ENCODE measurements around the gene CCDC3. TPM values are rescaled to one million over a fixed set of nuclear protein-coding genes. Genes with fewer than 3 reads are reported as not detected.

Gene CCDC3
- total RNA-seq, 4 donors from 2014 or later = 6.1 to 57.4 (median 21.6) TPM

DNA sequence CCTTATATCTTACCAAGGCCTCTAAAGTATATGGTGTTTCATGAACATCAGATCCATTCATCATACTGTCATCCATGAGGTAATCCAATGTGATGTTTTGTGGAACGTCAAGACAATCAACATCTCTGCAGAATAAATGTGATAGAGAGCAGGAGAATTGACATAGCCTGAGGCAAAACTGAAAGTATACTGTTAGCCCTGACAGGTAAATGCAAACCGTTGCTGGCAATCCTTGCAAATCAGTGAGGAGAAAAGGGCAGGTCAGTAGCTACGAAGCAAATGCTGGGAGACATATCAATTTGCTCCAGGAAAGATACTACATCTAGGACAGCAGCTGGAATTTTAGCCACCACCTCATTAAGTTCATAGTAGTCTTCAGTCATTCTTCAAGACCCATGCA is 4.5 kb upstream of the CCDC3 start:
- intact Hi-C loops (cut with DNase I; ENCODE audit: low total_unique reads) (no loop called here), in situ Hi-C loops (cut with MboI; ENCODE audit: low sequenced_read_pairs in 4 of 4) (no loop called here)
- Histone ChIP-seq H3K36me3 (no peaks in the 10 kb centered on the region), H3K4me3 (no peak overlapping the region), H3K4me1 (no peaks in the 10 kb centered on the region), H3K27me3 (peaks cover 0 to 2% (median 0%) of the 10 kb centered on the region in 3 donors), H3K27ac (no peak overlapping the region), H3K9me3 (no peaks in the 10 kb centered on the region)
- no peak for TF ChIP-seq POLR2A (IDR thresholded peaks at IDR 0.05)
- TF ChIP-seq, protein P1, sequence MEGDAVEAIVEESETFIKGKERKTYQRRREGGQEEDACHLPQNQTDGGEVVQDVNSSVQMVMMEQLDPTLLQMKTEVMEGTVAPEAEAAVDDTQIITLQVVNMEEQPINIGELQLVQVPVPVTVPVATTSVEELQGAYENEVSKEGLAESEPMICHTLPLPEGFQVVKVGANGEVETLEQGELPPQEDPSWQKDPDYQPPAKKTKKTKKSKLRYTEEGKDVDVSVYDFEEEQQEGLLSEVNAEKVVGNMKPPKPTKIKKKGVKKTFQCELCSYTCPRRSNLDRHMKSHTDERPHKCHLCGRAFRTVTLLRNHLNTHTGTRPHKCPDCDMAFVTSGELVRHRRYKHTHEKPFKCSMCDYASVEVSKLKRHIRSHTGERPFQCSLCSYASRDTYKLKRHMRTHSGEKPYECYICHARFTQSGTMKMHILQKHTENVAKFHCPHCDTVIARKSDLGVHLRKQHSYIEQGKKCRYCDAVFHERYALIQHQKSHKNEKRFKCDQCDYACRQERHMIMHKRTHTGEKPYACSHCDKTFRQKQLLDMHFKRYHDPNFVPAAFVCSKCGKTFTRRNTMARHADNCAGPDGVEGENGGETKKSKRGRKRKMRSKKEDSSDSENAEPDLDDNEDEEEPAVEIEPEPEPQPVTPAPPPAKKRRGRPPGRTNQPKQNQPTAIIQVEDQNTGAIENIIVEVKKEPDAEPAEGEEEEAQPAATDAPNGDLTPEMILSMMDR (IDR thresholded peaks at IDR 0.05 in 4 of 5, conservative IDR thresholded peaks at IDR 0.05 in 1 of 5) = no peak
- DNase-seq (no peak), ATAC-seq (no peak)

DNA sequence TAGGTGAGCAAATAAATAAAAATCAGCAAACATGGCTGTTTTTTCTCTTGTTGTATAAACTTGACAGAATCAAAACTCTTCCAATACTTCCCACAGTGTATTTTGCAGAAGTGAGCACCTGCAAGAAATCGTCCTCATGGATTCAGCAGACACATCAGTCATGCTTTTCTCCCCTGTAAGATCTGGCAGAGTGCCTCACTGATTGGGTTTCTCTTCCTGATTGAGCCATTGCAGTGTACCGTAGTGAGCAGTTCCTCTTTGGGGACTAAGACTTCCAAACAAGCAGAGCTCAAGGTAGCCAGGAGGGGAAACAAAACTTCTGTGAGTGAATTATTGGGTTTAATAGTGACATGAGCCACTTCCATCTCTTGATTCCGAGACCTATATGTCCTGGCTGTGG is 2.2 kb upstream of the CCDC3 start:
- Histone ChIP-seq H3K4me3 (no peak overlapping the region), H3K4me1 (no peaks in the 10 kb centered on the region), H3K27me3 (peaks cover 0 to 12% (median 3%) of the 10 kb centered on the region in 3 donors), H3K9me3 (no peaks in the 10 kb centered on the region), H3K27ac (no peak overlapping the region), H3K36me3 (no peaks in the 10 kb centered on the region)
- intact Hi-C loops (cut with DNase I; ENCODE audit: low total_unique reads) (no loop called here), in situ Hi-C loops (cut with MboI; ENCODE audit: low sequenced_read_pairs in 4 of 4) (no loop called here)
- DNase-seq (no peak), ATAC-seq (no peak)
- TF ChIP-seq, protein P1 (IDR thresholded peaks at IDR 0.05 in 4 of 5, conservative IDR thresholded peaks at IDR 0.05 in 1 of 5) = no peak
- no peak for TF ChIP-seq POLR2A (IDR thresholded peaks at IDR 0.05)

DNA sequence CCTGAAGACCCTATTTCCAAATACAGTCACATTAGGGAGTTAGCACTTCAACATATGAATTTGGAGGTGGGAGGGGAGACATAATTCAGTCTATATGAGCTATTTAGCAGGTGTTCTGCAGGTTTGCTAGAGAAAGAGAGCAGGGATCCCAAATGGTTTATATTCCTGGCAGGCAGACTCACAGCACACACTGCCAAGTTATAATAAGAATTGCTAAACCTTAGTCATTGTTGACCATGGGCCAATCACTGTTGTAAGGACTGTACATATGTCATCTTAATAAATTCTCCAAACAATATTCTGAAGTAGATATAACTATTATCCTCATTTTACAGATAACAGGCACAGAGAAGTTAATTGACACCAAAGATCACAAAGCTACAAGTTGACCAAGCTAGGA is 1.5 kb upstream of the CCDC3 start:
- H3K9me3 ChIP-seq = no peaks in the 10 kb centered on the region
- ATAC-seq = no peak
- in situ Hi-C loops (cut with MboI; ENCODE audit: low sequenced_read_pairs in 4 of 4) = no loop called here

DNA sequence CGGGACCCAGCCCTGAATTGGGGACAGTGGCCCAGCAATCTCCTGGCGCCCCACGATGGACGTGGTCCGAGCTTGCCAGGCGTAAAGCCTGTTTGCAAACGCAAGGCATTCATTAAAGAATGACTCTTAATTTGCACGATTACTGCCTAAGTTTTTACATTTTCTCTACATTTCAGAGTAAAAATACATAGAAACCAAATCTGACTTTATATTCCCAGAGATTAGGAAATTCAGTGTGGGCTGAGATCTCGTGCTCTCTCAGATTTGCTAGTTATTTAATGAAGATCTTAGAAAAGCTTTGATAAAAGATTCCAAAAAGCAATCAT is 337 bp upstream of the CCDC3 start:
- TF ChIP-seq POLR2A (IDR thresholded peaks at IDR 0.05) = no peak
- TF ChIP-seq, protein P1 (IDR thresholded peaks at IDR 0.05 in 4 of 5, conservative IDR thresholded peaks at IDR 0.05 in 1 of 5) = no peak
- intact Hi-C loops (cut with DNase I; ENCODE audit: low total_unique reads) (no loop called here), in situ Hi-C loops (cut with MboI; ENCODE audit: low sequenced_read_pairs in 4 of 4) (no loop called here)
- Histone ChIP-seq H3K36me3 (no peaks in the 10 kb centered on the region), H3K27ac (no peak overlapping the region), H3K9me3 (no peaks in the 10 kb centered on the region), H3K4me3 (peak overlapping the region; percentile 24 to 48 (median 39)), H3K27me3 (peaks cover 0 to 12% (median 3%) of the 10 kb centered on the region in 3 donors), H3K4me1 (no peaks in the 10 kb centered on the region)
- ATAC-seq (no peak), DNase-seq (no peak)

More for the DNA sequence above, 1.5 kb upstream of the CCDC3 start:
- no peaks in the 10 kb centered on the region for H3K36me3 ChIP-seq
- DNase-seq = no peak
- no peak overlapping the region for H3K27ac ChIP-seq
- TF ChIP-seq, protein P1 (IDR thresholded peaks at IDR 0.05 in 4 of 5, conservative IDR thresholded peaks at IDR 0.05 in 1 of 5) = no peak
- no peak for TF ChIP-seq POLR2A (IDR thresholded peaks at IDR 0.05)
- no peak overlapping the region for H3K4me3 ChIP-seq
- intact Hi-C loops (cut with DNase I; ENCODE audit: low total_unique reads) = no loop called here
- peaks cover 0 to 12% (median 3%) of the 10 kb centered on the region in 3 donors for H3K27me3 ChIP-seq
- H3K4me1 ChIP-seq = no peaks in the 10 kb centered on the region

DNA sequence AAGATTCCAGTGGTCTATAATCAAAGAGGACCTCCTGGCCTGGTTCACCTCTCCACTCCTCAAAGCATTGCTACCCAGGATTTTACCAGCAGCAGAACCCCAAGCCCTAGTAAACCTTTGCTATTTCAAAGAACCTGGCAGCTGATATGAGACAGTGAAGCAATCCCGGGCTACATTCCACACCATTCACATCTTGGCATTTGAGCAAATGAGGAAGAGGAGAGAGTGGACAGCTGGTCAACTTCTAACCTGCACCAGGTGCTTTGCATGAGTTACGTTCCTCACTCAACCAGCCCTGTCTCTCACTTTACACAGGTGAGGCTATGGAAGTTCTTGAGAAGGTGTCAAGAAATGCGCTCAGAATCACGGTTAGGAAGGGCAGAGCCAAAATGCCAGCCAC is 1.1 kb downstream of the CCDC3 start:
- TF ChIP-seq, protein P1 (IDR thresholded peaks at IDR 0.05 in 4 of 5, conservative IDR thresholded peaks at IDR 0.05 in 1 of 5) = no peak
- TF ChIP-seq POLR2A (IDR thresholded peaks at IDR 0.05) = no peak
- no peak for ATAC-seq
- in situ Hi-C loops (cut with MboI; ENCODE audit: low sequenced_read_pairs in 4 of 4) = no loop called here
- intact Hi-C loops (cut with DNase I; ENCODE audit: low total_unique reads) = no loop called here
- Histone ChIP-seq H3K27ac (peak overlapping the region in 1 of 4 donors; percentile 44), H3K4me1 (no peaks in the 10 kb centered on the region), H3K36me3 (no peaks in the 10 kb centered on the region), H3K9me3 (no peaks in the 10 kb centered on the region), H3K4me3 (peak overlapping the region; percentile 34 to 48 (median 43)), H3K27me3 (peaks cover 0 to 12% (median 3%) of the 10 kb centered on the region in 3 donors)
- no peak for DNase-seq
